GM23338 (cell line): ENCODE results near the gene LZTS3.

Experiments
- CTCF ChIP-seq, 2 experiments: fragments of 200-600 bp in 1 of 2; sonication (generic) in 1 of 2; conservative IDR thresholded peaks; 2 replicates each; pipeline versions ENCODE4 v1.5.1 to v1.6.1; 2016 to 2017; ENCODE audit warnings: antibody characterized with exemption in 2 of 2, low read depth in 2 of 2, mild to moderate bottlenecking in 2 of 2, moderate library complexity in 1 of 2
- EZH2 ChIP-seq: fragments of 200-600 bp; sonication (generic); IDR thresholded peaks from one replicate; pipeline ENCODE4 v1.8.0; 2017; ENCODE audit warnings: antibody characterized with exemption, mild to moderate bottlenecking, low read depth; ENCODE audit not compliant: unreplicated experiment
- EZH2phosphoT487 ChIP-seq: fragments of 200-600 bp; sonication (generic); IDR thresholded peaks from one replicate; pipeline ENCODE4 v1.8.1; 2018; ENCODE audit warnings: antibody characterized with exemption; ENCODE audit not compliant: unreplicated experiment
- JUNB ChIP-seq: IDR thresholded peaks from one replicate; pipeline ENCODE4 v1.6.1; 2016; ENCODE audit warnings: antibody characterized with exemption; ENCODE audit not compliant: unreplicated experiment
- POLR2AphosphoS5 ChIP-seq: IDR thresholded peaks from 2 replicates; pipeline ENCODE4 v1.6.1; 2016; ENCODE audit warnings: antibody characterized with exemption, low read depth
- REST ChIP-seq: IDR thresholded peaks from one replicate; pipeline ENCODE4 v1.6.1; 2018; ENCODE audit warnings: antibody characterized with exemption; ENCODE audit not compliant: unreplicated experiment
- TF ChIP-seq, protein P1 (sequence below): IDR thresholded peaks from 2 replicates; pipeline ENCODE4 v1.6.1; 2016; ENCODE audit warnings: antibody characterized with exemption
- TF ChIP-seq, protein P2 (sequence below): fragments of 250-450 bp; sonication (Bioruptor Pico); IDR thresholded peaks from 2 replicates; pipeline ENCODE4 v1.5.0; 2020; ENCODE audit warnings: mild to moderate bottlenecking, moderate library complexity

GRCh38 chr20:3164043-3164762, 9.1 kb downstream of the LZTS3 start:
- TF ChIP-seq REST (no peak), CTCF (conservative IDR thresholded peaks at IDR 0.05; ENCODE audit: low read depth in 2 of 2) (no peak), EZH2phosphoT487 (no peak), POLR2AphosphoS5 (no peak), EZH2 (no peak), JUNB (no peak)
- TF ChIP-seq, protein P1, sequence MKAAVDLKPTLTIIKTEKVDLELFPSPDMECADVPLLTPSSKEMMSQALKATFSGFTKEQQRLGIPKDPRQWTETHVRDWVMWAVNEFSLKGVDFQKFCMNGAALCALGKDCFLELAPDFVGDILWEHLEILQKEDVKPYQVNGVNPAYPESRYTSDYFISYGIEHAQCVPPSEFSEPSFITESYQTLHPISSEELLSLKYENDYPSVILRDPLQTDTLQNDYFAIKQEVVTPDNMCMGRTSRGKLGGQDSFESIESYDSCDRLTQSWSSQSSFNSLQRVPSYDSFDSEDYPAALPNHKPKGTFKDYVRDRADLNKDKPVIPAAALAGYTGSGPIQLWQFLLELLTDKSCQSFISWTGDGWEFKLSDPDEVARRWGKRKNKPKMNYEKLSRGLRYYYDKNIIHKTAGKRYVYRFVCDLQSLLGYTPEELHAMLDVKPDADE = no peak
- TF ChIP-seq, protein P2, sequence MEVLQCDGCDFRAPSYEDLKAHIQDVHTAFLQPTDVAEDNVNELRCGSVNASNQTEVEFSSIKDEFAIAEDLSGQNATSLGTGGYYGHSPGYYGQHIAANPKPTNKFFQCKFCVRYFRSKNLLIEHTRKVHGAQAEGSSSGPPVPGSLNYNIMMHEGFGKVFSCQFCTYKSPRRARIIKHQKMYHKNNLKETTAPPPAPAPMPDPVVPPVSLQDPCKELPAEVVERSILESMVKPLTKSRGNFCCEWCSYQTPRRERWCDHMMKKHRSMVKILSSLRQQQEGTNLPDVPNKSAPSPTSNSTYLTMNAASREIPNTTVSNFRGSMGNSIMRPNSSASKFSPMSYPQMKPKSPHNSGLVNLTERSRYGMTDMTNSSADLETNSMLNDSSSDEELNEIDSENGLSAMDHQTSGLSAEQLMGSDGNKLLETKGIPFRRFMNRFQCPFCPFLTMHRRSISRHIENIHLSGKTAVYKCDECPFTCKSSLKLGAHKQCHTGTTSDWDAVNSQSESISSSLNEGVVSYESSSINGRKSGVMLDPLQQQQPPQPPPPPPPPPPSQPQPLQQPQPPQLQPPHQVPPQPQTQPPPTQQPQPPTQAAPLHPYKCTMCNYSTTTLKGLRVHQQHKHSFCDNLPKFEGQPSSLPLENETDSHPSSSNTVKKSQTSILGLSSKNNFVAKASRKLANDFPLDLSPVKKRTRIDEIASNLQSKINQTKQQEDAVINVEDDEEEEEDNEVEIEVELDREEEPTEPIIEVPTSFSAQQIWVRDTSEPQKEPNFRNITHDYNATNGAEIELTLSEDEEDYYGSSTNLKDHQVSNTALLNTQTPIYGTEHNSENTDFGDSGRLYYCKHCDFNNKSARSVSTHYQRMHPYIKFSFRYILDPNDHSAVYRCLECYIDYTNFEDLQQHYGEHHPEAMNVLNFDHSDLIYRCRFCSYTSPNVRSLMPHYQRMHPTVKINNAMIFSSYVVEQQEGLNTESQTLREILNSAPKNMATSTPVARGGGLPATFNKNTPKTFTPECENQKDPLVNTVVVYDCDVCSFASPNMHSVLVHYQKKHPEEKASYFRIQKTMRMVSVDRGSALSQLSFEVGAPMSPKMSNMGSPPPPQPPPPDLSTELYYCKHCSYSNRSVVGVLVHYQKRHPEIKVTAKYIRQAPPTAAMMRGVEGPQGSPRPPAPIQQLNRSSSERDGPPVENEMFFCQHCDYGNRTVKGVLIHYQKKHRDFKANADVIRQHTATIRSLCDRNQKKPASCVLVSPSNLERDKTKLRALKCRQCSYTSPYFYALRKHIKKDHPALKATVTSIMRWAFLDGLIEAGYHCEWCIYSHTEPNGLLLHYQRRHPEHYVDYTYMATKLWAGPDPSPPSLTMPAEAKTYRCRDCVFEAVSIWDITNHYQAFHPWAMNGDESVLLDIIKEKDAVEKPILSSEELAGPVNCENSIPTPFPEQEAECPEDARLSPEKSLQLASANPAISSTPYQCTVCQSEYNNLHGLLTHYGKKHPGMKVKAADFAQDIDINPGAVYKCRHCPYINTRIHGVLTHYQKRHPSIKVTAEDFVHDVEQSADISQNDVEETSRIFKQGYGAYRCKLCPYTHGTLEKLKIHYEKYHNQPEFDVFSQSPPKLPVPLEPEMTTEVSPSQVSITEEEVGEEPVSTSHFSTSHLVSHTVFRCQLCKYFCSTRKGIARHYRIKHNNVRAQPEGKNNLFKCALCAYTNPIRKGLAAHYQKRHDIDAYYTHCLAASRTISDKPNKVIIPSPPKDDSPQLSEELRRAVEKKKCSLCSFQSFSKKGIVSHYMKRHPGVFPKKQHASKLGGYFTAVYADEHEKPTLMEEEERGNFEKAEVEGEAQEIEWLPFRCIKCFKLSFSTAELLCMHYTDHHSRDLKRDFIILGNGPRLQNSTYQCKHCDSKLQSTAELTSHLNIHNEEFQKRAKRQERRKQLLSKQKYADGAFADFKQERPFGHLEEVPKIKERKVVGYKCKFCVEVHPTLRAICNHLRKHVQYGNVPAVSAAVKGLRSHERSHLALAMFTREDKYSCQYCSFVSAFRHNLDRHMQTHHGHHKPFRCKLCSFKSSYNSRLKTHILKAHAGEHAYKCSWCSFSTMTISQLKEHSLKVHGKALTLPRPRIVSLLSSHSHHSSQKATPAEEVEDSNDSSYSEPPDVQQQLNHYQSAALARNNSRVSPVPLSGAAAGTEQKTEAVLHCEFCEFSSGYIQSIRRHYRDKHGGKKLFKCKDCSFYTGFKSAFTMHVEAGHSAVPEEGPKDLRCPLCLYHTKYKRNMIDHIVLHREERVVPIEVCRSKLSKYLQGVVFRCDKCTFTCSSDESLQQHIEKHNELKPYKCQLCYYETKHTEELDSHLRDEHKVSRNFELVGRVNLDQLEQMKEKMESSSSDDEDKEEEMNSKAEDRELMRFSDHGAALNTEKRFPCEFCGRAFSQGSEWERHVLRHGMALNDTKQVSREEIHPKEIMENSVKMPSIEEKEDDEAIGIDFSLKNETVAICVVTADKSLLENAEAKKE = no peak
